HEK293 (cell line): ENCODE data around the gene MST1R.

Experiments
- CTCF ChIA-PET: fragments of 350-600 bp; formaldehyde crosslinking; extraction: SDS; loops from one replicate; lab custom pipeline; 2021; ENCODE audit warnings: antibody characterized with exemption; lab: Yijun Ruan, JAX
- POLR2A ChIA-PET: fragments of 300-600 bp; formaldehyde crosslinking; extraction: SDS; loops from one replicate; lab custom pipeline; 2020; ENCODE audit warnings: antibody characterized with exemption, inconsistent platforms; lab: Yijun Ruan, JAX
- H3K27ac ChIP-seq: fragments of 200-500 bp; sonication (Bioruptor generic); 2 replicates; pipeline ENCODE4 v1.5.1; 2014; ENCODE audit warnings: low read depth, low read length, control low read depth, inconsistent platforms; ENCODE audit errors: extremely low read depth
- H3K36me3 ChIP-seq, 2 experiments: fragments of 200-500 bp in 1 of 2; sonication (Bioruptor generic) in 1 of 2; 1 replicate in 1 of 2; 2 replicates in 1 of 2; pipeline ENCODE4 v1.5.1; 2014 to 2017; ENCODE audit warnings: inconsistent platforms in 2 of 2, low read length in 2 of 2; ENCODE audit not compliant: control insufficient read depth in 2 of 2, insufficient read depth in 1 of 2
- H3K4me1 ChIP-seq: fragments of 200-500 bp; sonication (Bioruptor generic); 2 replicates; pipeline ENCODE4 v1.5.1; 2014; ENCODE audit warnings: mild to moderate bottlenecking, low read length, inconsistent platforms; ENCODE audit not compliant: control insufficient read depth, insufficient read depth
- H3K4me3 ChIP-seq: 2 replicates; pipeline ENCODE4 v1.5.1; 2011; ENCODE audit warnings: low read depth, mild to moderate bottlenecking, control low read depth, low read length, moderate library complexity
- H3K9me3 ChIP-seq: fragments of 200-500 bp; sonication (Bioruptor generic); 2 replicates; pipeline ENCODE4 v1.5.1; 2014; ENCODE audit warnings: low read depth, low read length, inconsistent platforms; ENCODE audit not compliant: control insufficient read depth, insufficient read depth
- KLF1 ChIP-seq: fragments of 450-650 bp; formaldehyde crosslinking; IDR thresholded peaks from 2 replicates; pipeline ENCODE4 v1.5.1; 2016; ENCODE audit warnings: missing biosample characterization, missing genetic modification characterization
- KLF8 ChIP-seq: fragments of 450-650 bp; formaldehyde crosslinking; IDR thresholded peaks from 2 replicates; pipeline ENCODE4 v1.5.1; 2016; ENCODE audit warnings: missing biosample characterization, missing genetic modification characterization
- KLF9 ChIP-seq: fragments of 450-650 bp; formaldehyde crosslinking; IDR thresholded peaks from 2 replicates; pipeline ENCODE4 v1.5.1; 2016; ENCODE audit warnings: missing biosample characterization, missing genetic modification characterization, low read depth
- ZNF114 ChIP-seq: fragments of 450-650 bp; formaldehyde crosslinking; IDR thresholded peaks from 2 replicates; pipeline ENCODE4 v1.5.0; 2017; ENCODE audit warnings: missing biosample characterization, missing genetic modification characterization
- ZNF239 ChIP-seq: fragments of 450-650 bp; formaldehyde crosslinking; IDR thresholded peaks from 2 replicates; pipeline ENCODE4 v1.5.1; 2016; ENCODE audit warnings: missing biosample characterization, missing genetic modification characterization
- ZNF266 ChIP-seq: fragments of 450-650 bp; formaldehyde crosslinking; IDR thresholded peaks from 2 replicates; pipeline ENCODE4 v1.5.1; 2016; ENCODE audit warnings: missing biosample characterization, missing genetic modification characterization, low read depth
- ZNF302 ChIP-seq: fragments of 450-650 bp; formaldehyde crosslinking; IDR thresholded peaks from 2 replicates; pipeline ENCODE4 v1.5.1; 2016; ENCODE audit warnings: missing biosample characterization, missing genetic modification characterization, low read depth
- ZNF426 ChIP-seq: fragments of 450-650 bp; formaldehyde crosslinking; IDR thresholded peaks from 2 replicates; pipeline ENCODE4 v1.5.1; 2017; ENCODE audit warnings: missing biosample characterization, missing genetic modification characterization, mild to moderate bottlenecking, inconsistent platforms, moderate library complexity
- ZNF514 ChIP-seq: fragments of 450-650 bp; formaldehyde crosslinking; IDR thresholded peaks from 2 replicates; pipeline ENCODE4 v1.5.1; 2016; ENCODE audit warnings: missing biosample characterization, missing genetic modification characterization
- ZNF600 ChIP-seq: fragments of 450-650 bp; formaldehyde crosslinking; IDR thresholded peaks from 2 replicates; pipeline ENCODE4 v1.5.1; 2016; ENCODE audit warnings: missing biosample characterization, missing genetic modification characterization
- ZNF610 ChIP-seq: fragments of 450-650 bp; formaldehyde crosslinking; IDR thresholded peaks from 2 replicates; pipeline ENCODE4 v1.5.1; 2016; ENCODE audit warnings: missing biosample characterization, missing genetic modification characterization, borderline replicate concordance
- ZNF624 ChIP-seq: fragments of 450-650 bp; formaldehyde crosslinking; IDR thresholded peaks from 2 replicates; pipeline ENCODE4 v1.5.1; 2017; ENCODE audit warnings: missing biosample characterization, missing genetic modification characterization
- ZNF664 ChIP-seq: fragments of 450-650 bp; formaldehyde crosslinking; IDR thresholded peaks from 2 replicates; pipeline ENCODE4 v1.5.1; 2016; ENCODE audit warnings: missing biosample characterization, missing genetic modification characterization
- ZNF707 ChIP-seq: fragments of 450-650 bp; formaldehyde crosslinking; IDR thresholded peaks from 2 replicates; pipeline ENCODE4 v1.5.1; 2016; ENCODE audit warnings: missing biosample characterization, missing genetic modification characterization
- ZSCAN16 ChIP-seq: fragments of 450-650 bp; formaldehyde crosslinking; IDR thresholded peaks from 2 replicates; pipeline ENCODE4 v1.5.1; 2016; ENCODE audit warnings: missing biosample characterization, missing genetic modification characterization
- TF ChIP-seq, protein P1 (sequence below): fragments of 450-650 bp; formaldehyde crosslinking; conservative IDR thresholded peaks from 2 replicates; pipeline ENCODE4 v1.5.1; 2016; ENCODE audit warnings: low read depth, missing biosample characterization, missing genetic modification characterization
- TF ChIP-seq, protein P2 (sequence below): fragments of 450-650 bp; formaldehyde crosslinking; IDR thresholded peaks from 2 replicates; pipeline ENCODE4 v1.5.1; 2016; ENCODE audit warnings: missing biosample characterization, missing genetic modification characterization
- TF ChIP-seq, protein P3 (sequence below): fragments of 450-650 bp; formaldehyde crosslinking; IDR thresholded peaks from 2 replicates; pipeline ENCODE4 v1.5.1; 2016; ENCODE audit warnings: missing biosample characterization, missing genetic modification characterization
- TF ChIP-seq, protein P4 (sequence below): fragments of 450-650 bp; formaldehyde crosslinking; IDR thresholded peaks from 2 replicates; pipeline ENCODE4 v1.5.1; 2016; ENCODE audit warnings: missing biosample characterization, missing genetic modification characterization

The MST1R gene

DNA sequence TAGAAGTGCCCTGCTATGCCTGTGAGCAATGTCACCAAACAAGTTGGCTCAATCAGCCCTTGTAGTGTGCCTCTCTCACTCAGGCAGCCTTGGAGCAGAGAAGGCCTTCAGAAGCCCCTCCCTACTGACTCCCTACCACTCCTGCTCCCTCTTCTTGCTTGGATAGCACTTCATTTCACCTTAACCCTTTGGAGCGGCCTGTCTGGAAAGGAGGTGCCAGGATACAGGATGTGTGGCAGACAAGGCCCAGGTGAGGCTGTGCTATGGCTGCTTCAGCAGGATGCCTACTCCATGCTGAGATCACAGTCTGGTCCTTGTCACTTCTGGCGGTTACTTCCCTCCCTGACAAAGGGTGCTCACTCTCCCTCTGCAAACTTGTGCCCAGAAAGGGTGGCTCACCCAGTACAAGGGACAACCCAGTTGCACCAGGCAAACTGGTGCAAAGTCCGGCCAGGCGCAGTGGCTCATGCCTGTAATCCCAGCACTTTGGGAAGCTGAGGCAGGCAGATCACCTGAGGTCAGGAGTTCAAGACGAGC, 24.9 kb upstream of the MST1R start:
- CTCF ChIA-PET: interaction anchor here (0.6 to 0.9 kb wide), 2 partner anchors 89 to 527 kb away, joined by 3 read pairs; no protein-coding TSS in a partner anchor
- POLR2A ChIA-PET: interaction anchor here (0.6 to 1.3 kb wide), 4 partner anchors 8 to 232 kb away, joined by 3 to 4 read pairs (median 4); partner anchors contain the start of gene RBM6
- H3K4me3 ChIP-seq: no peak overlapping the region
- H3K27ac ChIP-seq: no peak overlapping the region
- H3K36me3 ChIP-seq: no peaks in the 10 kb centered on the region
- TF ChIP-seq ZNF114: no peak
- TF ChIP-seq, protein P1, sequence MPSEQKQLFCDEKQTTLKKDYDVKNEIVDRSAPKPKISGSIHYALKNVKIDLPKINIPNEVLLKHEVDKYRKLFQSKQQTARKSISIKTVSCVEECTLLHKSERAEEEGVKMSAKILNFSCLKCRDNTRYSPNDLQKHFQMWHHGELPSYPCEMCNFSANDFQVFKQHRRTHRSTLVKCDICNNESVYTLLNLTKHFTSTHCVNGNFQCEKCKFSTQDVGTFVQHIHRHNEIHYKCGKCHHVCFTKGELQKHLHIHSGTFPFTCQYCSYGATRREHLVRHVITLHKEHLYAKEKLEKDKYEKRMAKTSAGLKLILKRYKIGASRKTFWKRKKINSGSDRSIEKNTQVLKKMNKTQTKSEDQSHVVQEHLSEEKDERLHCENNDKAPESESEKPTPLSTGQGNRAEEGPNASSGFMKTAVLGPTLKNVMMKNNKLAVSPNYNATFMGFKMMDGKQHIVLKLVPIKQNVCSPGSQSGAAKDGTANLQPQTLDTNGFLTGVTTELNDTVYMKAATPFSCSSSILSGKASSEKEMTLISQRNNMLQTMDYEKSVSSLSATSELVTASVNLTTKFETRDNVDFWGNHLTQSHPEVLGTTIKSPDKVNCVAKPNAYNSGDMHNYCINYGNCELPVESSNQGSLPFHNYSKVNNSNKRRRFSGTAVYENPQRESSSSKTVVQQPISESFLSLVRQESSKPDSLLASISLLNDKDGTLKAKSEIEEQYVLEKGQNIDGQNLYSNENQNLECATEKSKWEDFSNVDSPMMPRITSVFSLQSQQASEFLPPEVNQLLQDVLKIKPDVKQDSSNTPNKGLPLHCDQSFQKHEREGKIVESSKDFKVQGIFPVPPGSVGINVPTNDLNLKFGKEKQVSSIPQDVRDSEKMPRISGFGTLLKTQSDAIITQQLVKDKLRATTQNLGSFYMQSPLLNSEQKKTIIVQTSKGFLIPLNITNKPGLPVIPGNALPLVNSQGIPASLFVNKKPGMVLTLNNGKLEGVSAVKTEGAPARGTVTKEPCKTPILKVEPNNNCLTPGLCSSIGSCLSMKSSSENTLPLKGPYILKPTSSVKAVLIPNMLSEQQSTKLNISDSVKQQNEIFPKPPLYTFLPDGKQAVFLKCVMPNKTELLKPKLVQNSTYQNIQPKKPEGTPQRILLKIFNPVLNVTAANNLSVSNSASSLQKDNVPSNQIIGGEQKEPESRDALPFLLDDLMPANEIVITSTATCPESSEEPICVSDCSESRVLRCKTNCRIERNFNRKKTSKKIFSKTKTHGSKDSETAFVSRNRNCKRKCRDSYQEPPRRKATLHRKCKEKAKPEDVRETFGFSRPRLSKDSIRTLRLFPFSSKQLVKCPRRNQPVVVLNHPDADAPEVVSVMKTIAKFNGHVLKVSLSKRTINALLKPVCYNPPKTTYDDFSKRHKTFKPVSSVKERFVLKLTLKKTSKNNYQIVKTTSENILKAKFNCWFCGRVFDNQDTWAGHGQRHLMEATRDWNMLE (tag by site-specific recombination): no peak
- TF ChIP-seq ZNF600 (tag by site-specific recombination): 0 out of 2 replicates have a peak, but pooled peaks have one; percentile 23
- TF ChIP-seq, protein P2, sequence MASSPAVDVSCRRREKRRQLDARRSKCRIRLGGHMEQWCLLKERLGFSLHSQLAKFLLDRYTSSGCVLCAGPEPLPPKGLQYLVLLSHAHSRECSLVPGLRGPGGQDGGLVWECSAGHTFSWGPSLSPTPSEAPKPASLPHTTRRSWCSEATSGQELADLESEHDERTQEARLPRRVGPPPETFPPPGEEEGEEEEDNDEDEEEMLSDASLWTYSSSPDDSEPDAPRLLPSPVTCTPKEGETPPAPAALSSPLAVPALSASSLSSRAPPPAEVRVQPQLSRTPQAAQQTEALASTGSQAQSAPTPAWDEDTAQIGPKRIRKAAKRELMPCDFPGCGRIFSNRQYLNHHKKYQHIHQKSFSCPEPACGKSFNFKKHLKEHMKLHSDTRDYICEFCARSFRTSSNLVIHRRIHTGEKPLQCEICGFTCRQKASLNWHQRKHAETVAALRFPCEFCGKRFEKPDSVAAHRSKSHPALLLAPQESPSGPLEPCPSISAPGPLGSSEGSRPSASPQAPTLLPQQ (tag by site-specific recombination): no peak
- TF ChIP-seq ZNF610 (tag by site-specific recombination): no peak
- no peak for TF ChIP-seq ZNF302 (tag by site-specific recombination)
- TF ChIP-seq ZNF426 (tag by site-specific recombination): no peak
- TF ChIP-seq ZSCAN16: no peak
- no peaks in the 10 kb centered on the region for H3K9me3 ChIP-seq
- H3K4me1 ChIP-seq: no peaks in the 10 kb centered on the region; the same call in 1 of the 2 replicates

DNA sequence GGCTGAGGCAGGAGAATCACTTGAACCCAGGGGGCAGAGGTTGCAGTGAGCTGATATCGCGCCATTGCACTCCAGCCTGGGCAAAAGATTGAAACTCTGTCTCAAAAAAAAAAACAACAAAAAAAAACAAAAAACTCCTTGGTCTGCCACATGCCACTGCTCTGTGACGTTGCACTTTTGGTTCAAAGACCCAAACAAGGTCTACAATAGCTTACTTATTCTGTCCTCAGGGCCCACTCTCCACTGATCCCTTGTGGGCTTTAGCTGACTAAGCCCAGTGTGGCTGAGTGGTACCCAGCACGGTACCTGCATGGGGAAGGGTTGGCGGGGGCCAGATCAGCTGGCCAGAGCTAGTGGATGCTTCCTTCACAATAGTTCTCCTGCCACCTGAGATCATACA, 24.1 kb upstream of the MST1R start:
- no peaks in the 10 kb centered on the region; the same call in 1 of the 2 replicates for H3K4me1 ChIP-seq
- ChIA-PET POLR2A (interaction anchor here (0.9 kb wide), 1 partner anchor 12 kb away, joined by 3 read pairs; the partner anchor contains the start of gene RBM6), CTCF (interaction anchor here (0.9 kb wide), 1 partner anchor 89 kb away, joined by 3 read pairs; no protein-coding TSS in a partner anchor)
- TF ChIP-seq ZNF707 (tag by site-specific recombination) (no peak), KLF1 (tag by site-specific recombination) (no peak), ZNF664 (tag by site-specific recombination) (no peak), ZNF239 (tag by site-specific recombination) (no peak), ZNF624 (tag by site-specific recombination) (no peak)
- no peaks in the 10 kb centered on the region for H3K36me3 ChIP-seq
- H3K27ac ChIP-seq: no peak overlapping the region
- no peak overlapping the region for H3K4me3 ChIP-seq
- no peaks in the 10 kb centered on the region for H3K9me3 ChIP-seq

DNA sequence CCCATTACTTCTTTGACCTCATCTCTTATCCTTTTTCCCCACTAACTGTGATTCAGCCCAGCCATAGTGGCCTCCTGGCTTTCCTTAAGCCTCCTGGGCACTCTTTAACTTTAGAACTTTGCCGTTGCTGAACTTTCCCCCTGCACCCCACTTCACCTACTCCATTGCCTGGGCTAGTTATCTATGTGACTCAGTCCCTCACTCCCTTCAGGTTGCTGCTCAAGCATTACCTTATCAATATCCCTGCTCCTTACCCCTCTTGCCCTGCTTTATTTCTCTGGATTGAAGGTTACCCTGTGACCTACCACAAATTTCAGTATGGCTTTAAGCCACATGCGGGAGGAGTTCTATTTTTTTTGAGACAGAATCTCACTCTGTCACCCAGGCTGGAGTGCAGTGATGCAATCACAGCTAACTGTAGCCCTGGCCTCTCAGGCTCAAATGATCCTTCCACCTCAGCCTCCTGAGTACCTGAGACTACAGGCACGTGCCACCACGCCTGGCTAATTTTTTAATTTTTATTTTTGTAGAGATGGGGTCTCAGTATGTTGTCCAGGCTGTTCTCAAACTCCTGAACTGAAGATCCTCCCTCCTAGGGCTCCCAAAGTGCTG, 22.6 kb upstream of the MST1R start:
- no peaks in the 10 kb centered on the region; the same call in 1 of the 2 replicates for H3K4me1 ChIP-seq
- no peak overlapping the region for H3K4me3 ChIP-seq
- no peaks in the 10 kb centered on the region for H3K36me3 ChIP-seq
- H3K27ac ChIP-seq: no peak overlapping the region
- ChIA-PET POLR2A (no interaction called here), CTCF (no interaction called here)
- TF ChIP-seq, protein P3, sequence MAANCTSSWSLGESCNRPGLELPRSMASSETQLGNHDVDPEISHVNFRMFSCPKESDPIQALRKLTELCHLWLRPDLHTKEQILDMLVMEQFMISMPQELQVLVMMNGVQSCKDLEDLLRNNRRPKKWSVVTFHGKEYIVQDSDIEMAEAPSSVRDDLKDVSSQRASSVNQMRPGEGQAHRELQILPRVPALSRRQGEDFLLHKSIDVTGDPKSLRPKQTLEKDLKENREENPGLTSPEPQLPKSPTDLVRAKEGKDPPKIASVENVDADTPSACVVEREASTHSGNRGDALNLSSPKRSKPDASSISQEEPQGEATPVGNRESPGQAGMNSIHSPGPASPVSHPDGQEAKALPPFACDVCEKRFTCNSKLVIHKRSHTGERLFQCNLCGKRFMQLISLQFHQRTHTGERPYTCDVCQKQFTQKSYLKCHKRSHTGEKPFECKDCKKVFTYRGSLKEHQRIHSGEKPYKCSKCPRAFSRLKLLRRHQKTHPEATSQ (tag by site-specific recombination): no peak
- no peak for TF ChIP-seq ZNF514 (tag by site-specific recombination)
- TF ChIP-seq ZNF266 (tag by site-specific recombination): no peak
- no peak for TF ChIP-seq KLF8
- TF ChIP-seq, protein P4, sequence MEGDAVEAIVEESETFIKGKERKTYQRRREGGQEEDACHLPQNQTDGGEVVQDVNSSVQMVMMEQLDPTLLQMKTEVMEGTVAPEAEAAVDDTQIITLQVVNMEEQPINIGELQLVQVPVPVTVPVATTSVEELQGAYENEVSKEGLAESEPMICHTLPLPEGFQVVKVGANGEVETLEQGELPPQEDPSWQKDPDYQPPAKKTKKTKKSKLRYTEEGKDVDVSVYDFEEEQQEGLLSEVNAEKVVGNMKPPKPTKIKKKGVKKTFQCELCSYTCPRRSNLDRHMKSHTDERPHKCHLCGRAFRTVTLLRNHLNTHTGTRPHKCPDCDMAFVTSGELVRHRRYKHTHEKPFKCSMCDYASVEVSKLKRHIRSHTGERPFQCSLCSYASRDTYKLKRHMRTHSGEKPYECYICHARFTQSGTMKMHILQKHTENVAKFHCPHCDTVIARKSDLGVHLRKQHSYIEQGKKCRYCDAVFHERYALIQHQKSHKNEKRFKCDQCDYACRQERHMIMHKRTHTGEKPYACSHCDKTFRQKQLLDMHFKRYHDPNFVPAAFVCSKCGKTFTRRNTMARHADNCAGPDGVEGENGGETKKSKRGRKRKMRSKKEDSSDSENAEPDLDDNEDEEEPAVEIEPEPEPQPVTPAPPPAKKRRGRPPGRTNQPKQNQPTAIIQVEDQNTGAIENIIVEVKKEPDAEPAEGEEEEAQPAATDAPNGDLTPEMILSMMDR (tag by site-specific recombination): no peak
- no peak for TF ChIP-seq KLF9 (tag by site-specific recombination)
- H3K9me3 ChIP-seq: no peaks in the 10 kb centered on the region
